H1 (cell line): ENCODE measurements around the gene IRS1. TPM values are rescaled to one million over a fixed set of nuclear protein-coding genes. Genes with fewer than 3 reads are reported as not detected.

Source experiments
- ASH2L ChIP-seq: fragments of 200-600, 300-600 bp; sonication (generic); IDR thresholded peaks from one replicate; pipeline ENCODE4 v1.7.1; 2017; ENCODE audit warnings: low read length
- ATF2 ChIP-seq: IDR thresholded peaks from 2 replicates; pipeline ENCODE4 v1.6.1; 2012; ENCODE audit warnings: low read length, inconsistent platforms
- CBX8 ChIP-seq: fragments of 300-800, 300-1000 bp; sonication (generic); IDR thresholded peaks from 2 replicates; pipeline ENCODE4 v1.7.1; 2016; ENCODE audit warnings: low read depth, low read length, borderline replicate concordance
- CHD2 ChIP-seq: IDR thresholded peaks from 2 replicates; pipeline ENCODE4 v1.6.1; 2012; ENCODE audit warnings: low read length, improper control_type of control experiment
- CTBP2 ChIP-seq: IDR thresholded peaks from 2 replicates; pipeline ENCODE4 v1.7.0; 2011; ENCODE audit warnings: borderline replicate concordance, mild to moderate bottlenecking, moderate library complexity, mixed read lengths, low read length; ENCODE audit not compliant: insufficient read depth, insufficient read length
- HDAC2 ChIP-seq, 2 experiments: fragments of 300-600 bp in 1 of 2; sonication (generic) in 1 of 2; IDR thresholded peaks; 2 replicates each; pipeline ENCODE4 v1.6.1; 2011 to 2012; ENCODE audit warnings: low read depth in 2 of 2, low read length in 2 of 2, mild to moderate bottlenecking in 2 of 2, moderate library complexity in 2 of 2, borderline replicate concordance in 1 of 2, inconsistent platforms in 1 of 2
- KDM1A ChIP-seq: fragments of 200-600, 300-600 bp; sonication (generic); IDR thresholded peaks from 2 replicates; pipeline ENCODE4 v1.7.1; 2016; ENCODE audit warnings: mild to moderate bottlenecking, low read length, borderline replicate concordance
- KDM5A ChIP-seq: fragments of 200-600 bp; IDR thresholded peaks from 2 replicates; pipeline ENCODE4 v1.7.1; 2012; ENCODE audit warnings: mild to moderate bottlenecking, low read length, inconsistent platforms, mixed read lengths
- NANOG ChIP-seq: IDR thresholded peaks from 2 replicates; pipeline ENCODE4 v1.6.1; 2011; ENCODE audit warnings: low read length, low read depth, mild to moderate bottlenecking, inconsistent platforms; ENCODE audit not compliant: insufficient read depth, poor library complexity, severe bottlenecking
- RXRA ChIP-seq: IDR thresholded peaks from 2 replicates; pipeline ENCODE4 v1.6.1; 2011; ENCODE audit warnings: low read depth, mild to moderate bottlenecking, low read length, moderate library complexity; ENCODE audit not compliant: insufficient read depth
- SIN3A ChIP-seq, 2 experiments: IDR thresholded peaks in 1 of 2; conservative IDR thresholded peaks in 1 of 2; 2 replicates each; pipeline ENCODE4 v1.6.1; 2011 to 2012; ENCODE audit warnings: low read length in 2 of 2, improper control_type of control experiment in 1 of 2, low read depth in 1 of 2, mild to moderate bottlenecking in 1 of 2
- TAF7 ChIP-seq: optimal IDR thresholded peaks from 2 replicates; pipeline ENCODE3; 2011; ENCODE audit warnings: low read depth, mild to moderate bottlenecking, inconsistent platforms, low read length, moderate library complexity, borderline replicate concordance
- polyA plus RNA-seq, 7 experiments: library from polyadenylated mRNA; depleted of rRNA in 3 of 7; stranded (reverse) in 5 of 7; unstranded in 2 of 7; fragments of >200 nt in 5 of 7; fragments of 200-250 nt in 2 of 7; gene quantifications; 1 replicate in 5 of 7; 2 replicates in 1 of 7; 4 replicates in 1 of 7; pipeline versions ENCODE4 v1.2.1 to v1.2.3, GENCODE V29; 2011 to 2013; ENCODE audit warnings: missing spikeins in 2 of 7, mixed read lengths in 2 of 7
- total RNA-seq: library from RNA; stranded (reverse); fragmentation: NEBNext Ultra II Directional; extraction: Animal tissue kit (Norgen Biotek cat#: 25700); gene quantifications from 2 replicates; pipeline ENCODE4 v1.2.1, GENCODE V29; 2021
- TF ChIP-seq, protein P1 (sequence below): IDR thresholded peaks from 2 replicates; pipeline ENCODE4 v1.6.1; 2011; ENCODE audit warnings: low read depth, mild to moderate bottlenecking, low read length; ENCODE audit not compliant: insufficient read depth
- TF ChIP-seq, protein P2 (sequence below): IDR thresholded peaks from 2 replicates; pipeline ENCODE4 v1.6.1; 2012; ENCODE audit warnings: inconsistent platforms
- TF ChIP-seq, protein P3 (sequence below): IDR thresholded peaks from 2 replicates; pipeline ENCODE4 v1.6.1; 2012; ENCODE audit warnings: inconsistent platforms

IRS1 gene
- total and polyA plus RNA-seq, 2 of the 8 experiments (the other 6 are each of a cell fraction or from before 2014, with no cell fraction given): 9.1 to 26.9 TPM

- no peak for TF ChIP-seq NANOG
- TF ChIP-seq, protein P1, sequence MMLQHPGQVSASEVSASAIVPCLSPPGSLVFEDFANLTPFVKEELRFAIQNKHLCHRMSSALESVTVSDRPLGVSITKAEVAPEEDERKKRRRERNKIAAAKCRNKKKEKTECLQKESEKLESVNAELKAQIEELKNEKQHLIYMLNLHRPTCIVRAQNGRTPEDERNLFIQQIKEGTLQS: no peak
- TF ChIP-seq KDM1A: no peak
- TF ChIP-seq ATF2: no peak
- peak; percentile 84 for TF ChIP-seq ASH2L
- TF ChIP-seq RXRA: no peak
- no peak for TF ChIP-seq CHD2
- peak; percentile 48 for TF ChIP-seq TAF7
- TF ChIP-seq CTBP2: no peak
- no peak for TF ChIP-seq HDAC2 (IDR thresholded peaks at IDR 0.05; ENCODE audit: borderline replicate concordance in 1 of 2, low read depth in 2 of 2, low read length in 2 of 2)
- no peak for TF ChIP-seq CBX8
- no peak for TF ChIP-seq KDM5A
- TF ChIP-seq, protein P2, sequence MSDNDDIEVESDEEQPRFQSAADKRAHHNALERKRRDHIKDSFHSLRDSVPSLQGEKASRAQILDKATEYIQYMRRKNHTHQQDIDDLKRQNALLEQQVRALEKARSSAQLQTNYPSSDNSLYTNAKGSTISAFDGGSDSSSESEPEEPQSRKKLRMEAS: peak; percentile 57; the same call in 1 of the 2 replicates
- TF ChIP-seq, protein P3, sequence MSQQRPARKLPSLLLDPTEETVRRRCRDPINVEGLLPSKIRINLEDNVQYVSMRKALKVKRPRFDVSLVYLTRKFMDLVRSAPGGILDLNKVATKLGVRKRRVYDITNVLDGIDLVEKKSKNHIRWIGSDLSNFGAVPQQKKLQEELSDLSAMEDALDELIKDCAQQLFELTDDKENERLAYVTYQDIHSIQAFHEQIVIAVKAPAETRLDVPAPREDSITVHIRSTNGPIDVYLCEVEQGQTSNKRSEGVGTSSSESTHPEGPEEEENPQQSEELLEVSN: peak; percentile 34; the same call in 1 of the 2 replicates
- TF ChIP-seq SIN3A (conservative IDR thresholded peaks at IDR 0.05 in 1 of 2, IDR thresholded peaks at IDR 0.05 in 1 of 2; ENCODE audit: low read depth in 1 of 2, low read length in 2 of 2): 0 out of 4 replicates have a peak, but pooled peaks have one; percentile 17 to 45
Measured at GRCh38 chr2:226799211-226799975, at the start of gene IRS1 (continued).
